HG02610 (cell line): ENCODE data around the gene MAGI1.

Experiments
- ATAC-seq: cut with Tn5 transposase; IDR thresholded peaks from one replicate; pipeline ENCODE4 v1.9.1; 2021; ENCODE audit warnings: mild to moderate bottlenecking, moderate library complexity; ENCODE audit not compliant: unreplicated experiment

Gene MAGI1

GRCh38 chr3:65854606-65855304, 184.0 kb downstream of the MAGI1 start:
- ATAC-seq = no peak

DNA sequence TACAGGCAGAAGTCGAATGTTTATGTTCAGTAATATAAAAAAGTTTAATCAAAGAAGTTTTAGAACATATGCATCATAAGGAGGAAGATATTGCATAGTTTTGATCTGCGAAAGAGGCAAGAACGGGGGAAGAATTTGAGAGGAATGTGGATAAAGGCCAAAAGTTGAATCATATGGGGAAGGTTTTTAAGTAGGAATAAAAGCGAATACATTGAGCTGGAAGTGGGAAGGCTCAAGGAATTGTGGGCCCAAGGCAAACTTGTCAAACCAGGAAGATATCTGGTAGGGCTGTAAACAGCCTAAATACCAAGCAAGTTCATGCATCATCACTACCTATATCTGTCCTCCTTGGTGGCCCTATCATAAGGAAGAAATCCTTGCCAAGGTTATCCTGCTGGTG, 186.9 kb downstream of the MAGI1 start:
- ATAC-seq = no peak

- ATAC-seq = no peak
Measured at GRCh38 chr3:65850261-65850660, 188.5 kb downstream of the MAGI1 start.

DNA sequence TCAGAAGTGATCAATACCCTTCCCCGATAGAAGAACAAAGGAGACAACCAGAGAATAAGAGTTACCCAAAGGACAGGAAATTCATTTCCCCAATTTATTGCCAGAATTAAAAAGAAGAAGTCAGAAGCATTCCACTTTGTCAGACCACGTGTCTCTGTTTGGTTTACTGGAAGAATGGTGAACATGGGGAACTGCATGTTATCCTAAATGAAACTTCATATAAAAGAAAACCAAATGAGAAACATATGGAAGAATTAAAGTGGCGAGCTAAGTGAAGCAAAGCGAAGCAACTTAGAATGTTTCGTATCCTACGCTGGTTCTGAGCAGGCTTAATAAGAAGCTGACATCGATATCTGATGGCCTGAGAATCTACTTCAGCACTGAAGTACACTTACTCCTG, 190.7 kb downstream of the MAGI1 start:
- no peak for ATAC-seq

DNA sequence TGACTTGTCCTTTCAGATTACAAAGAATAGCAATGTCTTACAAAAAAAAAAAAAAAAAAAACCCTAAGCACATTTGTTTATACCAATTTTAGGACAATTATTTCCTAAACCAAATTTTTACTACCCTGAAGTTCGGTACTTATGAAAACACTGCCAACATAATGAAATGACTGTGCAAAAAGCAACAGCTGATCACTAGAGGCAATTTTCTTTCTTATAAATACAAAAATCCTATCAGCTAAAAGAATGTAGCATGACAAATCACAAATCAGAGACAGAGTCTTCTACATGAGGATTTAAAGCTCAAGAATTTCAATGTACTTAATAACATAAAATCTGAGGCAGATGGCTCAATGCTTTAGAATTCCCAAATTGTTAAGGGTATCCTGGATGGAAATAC, 191.8 kb downstream of the MAGI1 start:
- ATAC-seq = no peak

GRCh38 chr3:65844370-65844769, 194.3 kb downstream of the MAGI1 start:
- ATAC-seq = no peak

DNA sequence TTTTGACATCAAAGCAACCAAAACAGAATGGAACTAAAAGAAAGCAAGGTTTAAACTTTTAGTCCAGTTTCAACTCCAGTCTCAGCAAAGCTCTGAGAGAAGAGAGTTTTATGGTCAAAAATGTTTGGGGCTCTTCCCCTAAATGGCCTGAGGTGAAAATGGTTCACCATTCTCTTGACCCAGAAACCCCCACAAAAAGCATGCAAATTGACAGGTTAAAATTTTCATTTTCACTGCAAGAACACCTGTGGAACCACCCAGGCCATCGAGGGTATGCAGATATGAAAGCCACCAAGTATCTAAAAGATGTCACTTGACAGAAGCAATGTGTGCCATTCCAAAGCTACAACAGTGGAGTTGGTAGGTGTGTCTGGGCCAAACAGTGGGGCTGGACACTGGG, 195.0 kb downstream of the MAGI1 start:
- no peak for ATAC-seq

DNA sequence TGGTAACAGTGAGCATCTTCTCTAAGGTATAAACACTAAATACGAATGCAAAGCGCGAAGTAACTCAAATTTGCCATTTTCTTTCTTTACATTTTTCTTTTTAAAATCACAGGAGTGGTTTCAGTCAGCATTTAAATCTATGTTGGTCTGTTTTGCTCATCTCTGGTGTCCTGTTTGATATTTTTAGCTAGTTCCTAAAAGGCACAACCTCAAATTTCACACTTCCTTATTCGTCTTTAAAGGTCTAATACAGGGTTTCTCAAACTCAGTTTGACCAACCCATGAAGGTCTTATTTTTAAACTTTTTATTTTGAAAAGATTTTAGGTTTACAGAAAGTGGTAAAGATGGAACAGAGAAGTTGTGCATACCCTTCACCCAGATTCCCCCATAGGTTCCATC, 201.1 kb downstream of the MAGI1 start:
- ATAC-seq = no peak

DNA sequence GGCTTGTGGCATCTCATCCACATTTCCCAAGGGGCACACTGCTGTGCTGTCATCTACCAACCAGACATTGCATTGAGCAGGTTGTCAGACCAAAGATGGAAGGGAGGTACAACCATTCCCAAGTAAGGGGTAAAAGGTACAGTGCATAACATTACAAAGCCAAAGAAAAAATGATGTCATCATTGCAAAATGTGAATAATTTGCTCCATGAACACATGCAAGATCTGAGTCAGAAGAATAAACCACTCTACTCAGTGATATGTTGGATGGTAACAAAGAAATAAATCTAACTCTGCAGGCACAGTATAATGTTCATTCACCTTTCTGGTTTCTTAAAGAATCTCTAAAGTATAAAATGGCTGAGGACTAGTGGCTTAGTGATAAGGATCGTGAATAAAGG, 202.7 kb downstream of the MAGI1 start:
- ATAC-seq = no peak

- ATAC-seq = no peak
Measured at GRCh38 chr3:65833761-65834505, 204.8 kb downstream of the MAGI1 start.

- no peak for ATAC-seq
Measured at GRCh38 chr3:65831733-65832425, 206.8 kb downstream of the MAGI1 start.

- ATAC-seq = no peak
Measured at GRCh38 chr3:65830948-65831732, 207.6 kb downstream of the MAGI1 start.

GRCh38 chr3:65829228-65829627, 209.5 kb downstream of the MAGI1 start:
- ATAC-seq = no peak

- ATAC-seq = no peak
Measured at GRCh38 chr3:65828706-65829105, 210.0 kb downstream of the MAGI1 start.

- no peak for ATAC-seq
Measured at GRCh38 chr3:65827076-65827475, 211.6 kb downstream of the MAGI1 start.

DNA sequence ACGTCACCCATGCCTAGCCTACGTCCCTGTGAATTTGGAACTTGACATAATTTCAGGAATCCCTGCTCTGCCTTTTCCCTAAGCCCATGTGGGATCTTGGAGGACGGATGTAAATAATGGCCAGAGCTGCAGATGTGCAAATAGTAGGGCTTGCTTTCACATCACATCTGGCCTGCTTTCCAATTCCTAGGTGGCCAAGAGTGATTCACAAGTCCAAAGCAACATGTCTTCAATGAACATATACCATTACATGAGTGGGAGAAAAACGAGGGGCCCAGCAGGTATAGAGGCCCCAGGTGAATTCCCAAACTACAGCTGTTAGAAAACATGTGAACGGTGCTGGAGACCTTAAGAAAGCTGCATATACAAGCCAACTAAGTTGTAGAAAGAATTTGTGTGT, 214.6 kb downstream of the MAGI1 start:
- ATAC-seq = no peak

DNA sequence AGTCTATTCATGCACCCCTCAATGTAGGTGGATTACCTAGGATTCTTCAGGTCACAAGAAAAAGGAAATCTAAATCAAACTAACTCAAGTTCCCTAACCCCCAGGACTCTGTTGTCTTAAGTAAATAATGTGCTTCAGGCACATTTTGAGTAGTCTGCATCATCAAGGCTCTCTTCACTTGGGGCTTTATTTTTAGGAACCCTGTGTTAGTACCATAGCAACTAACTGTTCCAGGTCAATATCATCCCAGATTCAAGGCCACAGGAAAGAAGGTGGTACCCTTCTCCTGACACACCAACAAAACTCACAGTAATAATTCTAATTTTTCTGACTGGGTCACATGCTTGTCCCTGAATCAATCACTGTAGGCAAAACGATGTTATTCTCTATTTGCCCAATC, 218.1 kb downstream of the MAGI1 start:
- ATAC-seq = no peak

- ATAC-seq = no peak
Measured at GRCh38 chr3:65819896-65820295, 218.8 kb downstream of the MAGI1 start.

GRCh38 chr3:65817553-65818126, 221.1 kb downstream of the MAGI1 start:
- ATAC-seq = no peak

GRCh38 chr3:65816208-65816607, 222.5 kb downstream of the MAGI1 start:
- no peak for ATAC-seq
